Ascending aorta (tissue), 2 donors: Measurements from ENCODE around the gene CAMTA1. TPM values are rescaled to one million over a fixed set of nuclear protein-coding genes. Genes with fewer than 3 reads are reported as not detected.

ENCODE experiments used
- DNase-seq, 2 donors: peaks; one replicate each; pipeline ENCODE4 v3.0.0-alpha.2; 2019; ENCODE audit warnings: low spot score in 2 of 2
- H3K27ac ChIP-seq, 2 donors: fragments of 200-600 bp; sonication (generic); one replicate each; pipeline ENCODE4 v1.5.1; 2016 to 2017; ENCODE audit warnings: mild to moderate bottlenecking in 1 of 2
- H3K27me3 ChIP-seq: fragments of 200-600 bp; sonication (generic); one replicate; pipeline ENCODE4 v1.5.1; 2017
- H3K36me3 ChIP-seq, 2 donors: fragments of 200-600 bp; sonication (generic); one replicate each; pipeline ENCODE4 v1.5.1; 2016
- H3K4me1 ChIP-seq, 2 donors: fragments of 200-600 bp; sonication (generic); one replicate each; pipeline ENCODE4 v1.5.1; 2016 to 2017; ENCODE audit warnings: mild to moderate bottlenecking in 1 of 2
- H3K4me3 ChIP-seq, 2 donors: fragments of 200-600 bp; sonication (generic); one replicate each; pipeline ENCODE4 v1.5.1; 2016 to 2017; ENCODE audit warnings: mild to moderate bottlenecking in 1 of 2
- H3K9me3 ChIP-seq, 2 donors: fragments of 200-600 bp; sonication (generic); one replicate each; pipeline ENCODE4 v1.5.1; 2016
- intact Hi-C: fragments of 100-400 bp; cut with DNase I; formaldehyde crosslinking; loops from one replicate; pipeline ENCODE4 v1.15.1; 2023
- total RNA-seq: library from RNA; depleted of rRNA; stranded (reverse); fragments of >200 nt; gene quantifications from one replicate; pipeline ENCODE4 v1.1.0, GENCODE V29; 2016
- TF ChIP-seq, protein P1 (sequence below), 3 experiments: fragments of 200-600 bp in 2 of 3; fragments of 450-650 bp in 1 of 3; sonication (generic) in 2 of 3; IDR thresholded peaks; one replicate each; pipeline ENCODE4 v1.5.1; 2016 to 2019; ENCODE audit warnings: antibody characterized with exemption in 3 of 3, mild to moderate bottlenecking in 1 of 3, moderate library complexity in 1 of 3

The CAMTA1 gene
- total RNA-seq, 1 donor from 2014 or later: 53.3 TPM

DNA sequence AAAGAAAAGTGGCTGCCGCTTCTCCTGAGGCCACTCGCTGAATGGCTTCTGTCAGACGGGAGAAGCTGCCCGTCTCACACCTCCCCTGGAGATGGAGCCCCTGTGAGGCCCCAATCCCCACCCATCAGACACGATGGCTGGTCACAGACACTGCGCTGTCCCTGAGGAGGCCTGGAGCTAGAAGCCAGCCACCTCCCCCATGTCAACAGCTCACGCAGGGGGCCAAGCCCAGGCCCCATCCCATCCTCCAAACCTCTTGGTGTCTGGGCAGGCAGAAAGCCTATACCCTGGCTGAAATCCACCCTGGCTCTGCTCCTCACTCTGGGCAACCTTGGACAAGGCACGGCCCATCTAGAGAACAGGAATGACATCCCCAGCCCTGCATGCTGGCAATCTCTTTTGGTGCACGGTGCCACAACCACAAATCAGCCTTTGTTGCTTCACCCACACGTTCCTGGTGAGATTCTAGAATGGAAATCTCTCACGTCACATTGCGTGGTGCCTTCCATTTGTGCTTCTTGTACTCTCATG lies 711.9 kb downstream of the CAMTA1 start:
- Histone ChIP-seq H3K9me3 (no peaks in the 10 kb centered on the region), H3K4me1 (no peaks in the 10 kb centered on the region), H3K27me3 (no peaks in the 10 kb centered on the region), H3K27ac (no peak overlapping the region), H3K4me3 (no peak overlapping the region), H3K36me3 (no peaks in the 10 kb centered on the region)
- DNase-seq: no peak
- TF ChIP-seq, protein P1, sequence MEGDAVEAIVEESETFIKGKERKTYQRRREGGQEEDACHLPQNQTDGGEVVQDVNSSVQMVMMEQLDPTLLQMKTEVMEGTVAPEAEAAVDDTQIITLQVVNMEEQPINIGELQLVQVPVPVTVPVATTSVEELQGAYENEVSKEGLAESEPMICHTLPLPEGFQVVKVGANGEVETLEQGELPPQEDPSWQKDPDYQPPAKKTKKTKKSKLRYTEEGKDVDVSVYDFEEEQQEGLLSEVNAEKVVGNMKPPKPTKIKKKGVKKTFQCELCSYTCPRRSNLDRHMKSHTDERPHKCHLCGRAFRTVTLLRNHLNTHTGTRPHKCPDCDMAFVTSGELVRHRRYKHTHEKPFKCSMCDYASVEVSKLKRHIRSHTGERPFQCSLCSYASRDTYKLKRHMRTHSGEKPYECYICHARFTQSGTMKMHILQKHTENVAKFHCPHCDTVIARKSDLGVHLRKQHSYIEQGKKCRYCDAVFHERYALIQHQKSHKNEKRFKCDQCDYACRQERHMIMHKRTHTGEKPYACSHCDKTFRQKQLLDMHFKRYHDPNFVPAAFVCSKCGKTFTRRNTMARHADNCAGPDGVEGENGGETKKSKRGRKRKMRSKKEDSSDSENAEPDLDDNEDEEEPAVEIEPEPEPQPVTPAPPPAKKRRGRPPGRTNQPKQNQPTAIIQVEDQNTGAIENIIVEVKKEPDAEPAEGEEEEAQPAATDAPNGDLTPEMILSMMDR (IDR thresholded peaks at IDR 0.05): no peak
- intact Hi-C loops: no loop called here

DNA sequence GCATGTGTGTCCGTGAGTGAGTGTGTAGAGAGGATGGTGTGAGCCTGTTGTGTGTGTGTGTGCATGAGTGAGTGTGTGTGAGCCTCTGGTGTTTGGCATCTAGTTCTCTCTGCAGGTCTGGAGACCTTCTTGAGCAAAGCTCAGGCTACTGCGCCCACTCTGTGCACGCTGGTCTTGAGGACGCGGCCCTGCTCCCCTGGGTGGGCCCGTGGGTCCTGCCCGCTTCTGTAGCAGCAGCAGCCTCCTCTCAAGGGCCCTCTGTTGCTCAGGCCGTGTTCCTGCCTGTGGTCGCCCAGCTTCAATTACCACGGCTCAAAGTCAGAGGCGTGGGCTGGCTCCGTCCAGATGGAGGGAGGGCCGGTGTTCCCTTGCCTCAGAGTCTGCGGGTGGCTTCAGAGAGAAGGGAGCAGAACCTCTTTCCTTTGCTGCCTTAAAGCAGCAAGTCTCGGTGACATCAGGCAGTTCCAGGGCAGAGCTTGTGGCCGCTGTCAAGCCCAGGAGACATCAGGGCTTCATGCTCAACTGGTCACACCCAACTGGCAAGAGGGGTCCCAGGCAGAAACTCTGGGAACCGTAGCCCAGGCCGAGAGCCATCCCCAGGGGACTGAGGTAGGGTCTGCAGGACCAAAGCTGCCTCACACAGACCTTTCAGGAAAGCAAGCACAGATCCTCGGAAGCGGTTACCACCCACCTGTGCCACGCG lies 715.3 kb downstream of the CAMTA1 start:
- TF ChIP-seq, protein P1 (IDR thresholded peaks at IDR 0.05): no peak
- H3K27ac ChIP-seq: no peak overlapping the region
- H3K4me1 ChIP-seq: no peaks in the 10 kb centered on the region
- H3K4me3 ChIP-seq: no peak overlapping the region
- H3K9me3 ChIP-seq: no peaks in the 10 kb centered on the region
- H3K27me3 ChIP-seq: no peaks in the 10 kb centered on the region
- intact Hi-C loops: no loop called here
- no peaks in the 10 kb centered on the region for H3K36me3 ChIP-seq
- DNase-seq: no peak

DNA sequence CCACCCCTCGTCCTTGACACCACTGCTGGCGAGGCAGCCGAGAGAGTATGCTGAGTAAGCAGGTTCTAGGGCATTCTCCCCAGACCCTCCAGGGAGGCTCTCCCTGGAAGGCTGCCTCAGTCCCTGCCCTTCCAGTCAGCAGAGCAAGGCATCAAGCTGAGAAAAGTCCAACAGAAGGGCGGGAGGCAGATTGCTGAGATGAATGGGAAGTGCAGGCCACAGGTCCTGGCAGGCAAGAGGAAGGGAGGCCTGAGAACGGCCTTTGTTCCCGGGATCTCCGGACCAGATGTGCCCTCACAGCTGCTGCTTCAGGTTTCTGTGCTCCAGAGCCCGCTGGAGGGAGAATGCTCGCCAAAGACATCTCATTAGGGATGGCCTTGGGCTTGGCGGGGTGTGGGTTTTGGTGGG lies 715.8 kb downstream of the CAMTA1 start:
- Histone ChIP-seq H3K27ac (no peak overlapping the region), H3K27me3 (no peaks in the 10 kb centered on the region), H3K4me1 (no peaks in the 10 kb centered on the region), H3K9me3 (no peaks in the 10 kb centered on the region), H3K4me3 (no peak overlapping the region), H3K36me3 (no peaks in the 10 kb centered on the region)
- TF ChIP-seq, protein P1 (IDR thresholded peaks at IDR 0.05): no peak
- intact Hi-C loops: no loop called here
- no peak for DNase-seq

DNA sequence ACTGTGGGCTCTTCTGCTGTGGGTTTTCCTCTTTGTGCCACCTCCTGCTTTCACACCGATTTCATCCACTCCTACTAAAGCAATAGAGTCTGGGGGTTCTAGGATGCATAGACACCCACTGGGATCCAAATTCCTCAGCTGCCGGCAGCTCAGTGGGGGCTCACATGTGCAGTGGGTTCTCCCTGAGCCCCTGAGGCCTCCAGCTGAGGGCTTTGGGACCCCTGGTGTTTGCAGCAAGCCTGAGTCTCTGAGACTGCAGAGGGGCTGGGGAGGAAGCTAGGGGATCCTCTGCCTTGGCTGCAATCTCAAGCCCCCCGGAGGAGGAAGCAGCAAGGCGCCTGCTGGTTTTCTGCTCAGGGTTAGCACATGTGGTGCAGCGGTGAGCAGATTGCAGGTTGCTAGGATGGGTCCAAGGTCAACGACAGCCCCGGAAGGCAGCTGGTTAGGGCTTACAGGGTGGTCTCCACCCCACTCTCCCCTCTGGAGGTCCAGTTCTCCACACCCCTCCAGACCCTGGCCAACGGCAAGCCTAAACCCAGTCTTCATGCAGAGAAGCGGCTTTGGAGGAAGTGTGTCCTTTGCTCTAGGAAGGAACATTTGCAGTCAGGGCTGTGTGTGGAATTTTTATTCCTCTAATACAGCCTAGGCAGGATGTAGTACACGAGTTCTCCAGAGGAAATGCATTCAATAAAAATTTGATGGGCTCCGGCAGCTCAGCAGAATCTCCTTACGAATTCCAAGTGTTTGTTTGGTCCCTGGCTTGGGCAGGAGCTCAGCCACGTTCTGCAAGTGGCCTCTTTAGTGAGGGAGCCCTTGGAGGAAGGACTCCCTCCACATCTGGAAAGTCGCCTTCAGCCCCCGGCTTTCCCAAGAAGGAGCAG lies 716.7 kb downstream of the CAMTA1 start:
- intact Hi-C loops: no loop called here
- Histone ChIP-seq H3K27ac (no peak overlapping the region), H3K36me3 (no peaks in the 10 kb centered on the region), H3K27me3 (no peaks in the 10 kb centered on the region), H3K4me3 (no peak overlapping the region), H3K9me3 (no peaks in the 10 kb centered on the region), H3K4me1 (no peaks in the 10 kb centered on the region)
- no peak for DNase-seq
- TF ChIP-seq, protein P1 (IDR thresholded peaks at IDR 0.05): no peak

DNA sequence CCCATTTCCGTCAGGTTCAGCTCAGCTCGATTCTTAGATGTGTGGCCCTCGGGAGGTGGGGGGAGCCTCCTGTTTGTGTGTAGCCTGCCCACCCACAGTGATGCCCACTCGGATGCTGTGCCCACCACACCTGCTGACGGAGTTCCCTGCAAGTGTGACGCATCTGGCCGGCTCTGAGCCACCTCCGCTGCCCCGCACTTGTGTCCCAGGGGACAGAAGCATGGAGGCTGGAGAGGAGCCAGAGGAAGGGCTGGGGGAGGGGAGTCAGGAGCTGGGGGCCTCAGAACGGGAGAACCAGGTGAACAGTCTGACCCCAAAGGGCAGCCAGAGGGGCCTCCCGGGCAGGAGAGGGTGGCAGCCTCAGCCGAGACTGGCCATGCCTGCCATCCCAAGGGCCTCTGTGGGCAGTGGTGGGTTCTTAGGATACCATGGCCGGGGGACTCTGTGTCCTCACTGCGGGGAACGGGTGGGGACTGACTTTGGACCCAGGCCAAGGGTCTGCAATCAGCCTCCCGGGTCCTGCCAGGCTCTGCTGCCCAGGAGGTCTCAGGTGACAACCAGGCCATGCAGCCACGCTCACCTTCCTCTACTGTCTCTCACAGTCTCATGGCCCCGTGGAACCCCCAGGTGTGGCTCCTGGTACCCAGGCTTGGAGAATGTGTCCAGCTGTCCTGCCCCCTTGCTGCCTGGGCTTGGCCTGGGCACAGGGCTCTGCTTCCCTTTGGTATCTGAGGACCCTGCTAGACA lies 718.6 kb downstream of the CAMTA1 start:
- intact Hi-C loops: no loop called here
- TF ChIP-seq, protein P1 (IDR thresholded peaks at IDR 0.05): no peak

More for the DNA sequence above, 718.6 kb downstream of the CAMTA1 start:
- no peaks in the 10 kb centered on the region for H3K36me3 ChIP-seq
- H3K4me3 ChIP-seq: no peak overlapping the region
- DNase-seq: no peak
- H3K27ac ChIP-seq: no peak overlapping the region
- no peaks in the 10 kb centered on the region for H3K27me3 ChIP-seq
- H3K9me3 ChIP-seq: no peaks in the 10 kb centered on the region
- H3K4me1 ChIP-seq: no peaks in the 10 kb centered on the region
